HEK293T (cell line): Measurements from ENCODE around the gene MYEOV.

Experiments
- CTCF ChIA-PET: fragments of 350-600 bp; formaldehyde crosslinking; extraction: SDS; loops from one replicate; lab custom pipeline; 2021; ENCODE audit warnings: antibody characterized with exemption, inconsistent platforms; lab: Yijun Ruan, JAX
- POLR2A ChIA-PET: fragments of 350-600 bp; formaldehyde crosslinking; extraction: SDS; loops from one replicate; lab custom pipeline; 2020; ENCODE audit warnings: antibody characterized with exemption, inconsistent platforms; lab: Yijun Ruan, JAX
- DNase-seq: peaks from one replicate; pipeline ENCODE4 v3.0.0; 2012; ENCODE audit warnings: mixed read lengths; ENCODE audit errors: extremely low spot score
- ARNT ChIP-seq: fragments of 450-650 bp; IDR thresholded peaks from 2 replicates; pipeline ENCODE4 v1.6.1; 2017; ENCODE audit warnings: mild to moderate bottlenecking
- BHLHE40 ChIP-seq: fragments of 450-650 bp; IDR thresholded peaks from 2 replicates; pipeline ENCODE4 v1.6.1; 2016; ENCODE audit warnings: mild to moderate bottlenecking, moderate library complexity, borderline replicate concordance
- CTBP1 ChIP-seq: fragments of 450-650 bp; IDR thresholded peaks from 2 replicates; pipeline ENCODE4 v1.6.1; 2016; ENCODE audit warnings: borderline replicate concordance
- ELF4 ChIP-seq: fragments of 450-650 bp; IDR thresholded peaks from 2 replicates; pipeline ENCODE4 v1.6.1; 2017; ENCODE audit warnings: antibody characterized with exemption
- FOXA1 ChIP-seq: fragments of 450-650 bp; IDR thresholded peaks from 2 replicates; pipeline ENCODE4 v1.6.1; 2016; ENCODE audit warnings: mild to moderate bottlenecking
- FOXK2 ChIP-seq: fragments of 450-650 bp; IDR thresholded peaks from 2 replicates; pipeline ENCODE4 v1.6.1; 2016; ENCODE audit warnings: mild to moderate bottlenecking
- FOXM1 ChIP-seq: fragments of 450-650 bp; IDR thresholded peaks from 2 replicates; pipeline ENCODE4 v1.6.1; 2017; ENCODE audit warnings: mild to moderate bottlenecking, borderline replicate concordance
- HDGF ChIP-seq: fragments of 450-650 bp; IDR thresholded peaks from 2 replicates; pipeline ENCODE4 v1.6.1; 2017; ENCODE audit warnings: antibody characterized with exemption, borderline replicate concordance
- L3MBTL2 ChIP-seq: fragments of 450-650 bp; conservative IDR thresholded peaks from 2 replicates; pipeline ENCODE4 v1.6.1; 2016; ENCODE audit warnings: mild to moderate bottlenecking
- LEF1 ChIP-seq: fragments of 450-650 bp; IDR thresholded peaks from 2 replicates; pipeline ENCODE4 v1.6.1; 2017; ENCODE audit warnings: mild to moderate bottlenecking, borderline replicate concordance
- NFRKB ChIP-seq: fragments of 450-650 bp; IDR thresholded peaks from 2 replicates; pipeline ENCODE4 v1.6.1; 2016; ENCODE audit warnings: mild to moderate bottlenecking, moderate library complexity
- SP1 ChIP-seq: fragments of 450-650 bp; IDR thresholded peaks from 2 replicates; pipeline ENCODE4 v1.6.1; 2017
- SUZ12 ChIP-seq: fragments of 450-650 bp; IDR thresholded peaks from 2 replicates; pipeline ENCODE4 v1.6.1; 2016; ENCODE audit warnings: mild to moderate bottlenecking
- TARDBP ChIP-seq: fragments of 450-650 bp; IDR thresholded peaks from 2 replicates; pipeline ENCODE4 v1.6.1; 2016
- ZNF384 ChIP-seq: fragments of 450-650 bp; IDR thresholded peaks from 2 replicates; pipeline ENCODE4 v1.6.1; 2016
- TF ChIP-seq, protein P1 (sequence below): fragments of 450-650 bp; IDR thresholded peaks from 2 replicates; pipeline ENCODE4 v1.6.1; 2016

MYEOV gene

DNA sequence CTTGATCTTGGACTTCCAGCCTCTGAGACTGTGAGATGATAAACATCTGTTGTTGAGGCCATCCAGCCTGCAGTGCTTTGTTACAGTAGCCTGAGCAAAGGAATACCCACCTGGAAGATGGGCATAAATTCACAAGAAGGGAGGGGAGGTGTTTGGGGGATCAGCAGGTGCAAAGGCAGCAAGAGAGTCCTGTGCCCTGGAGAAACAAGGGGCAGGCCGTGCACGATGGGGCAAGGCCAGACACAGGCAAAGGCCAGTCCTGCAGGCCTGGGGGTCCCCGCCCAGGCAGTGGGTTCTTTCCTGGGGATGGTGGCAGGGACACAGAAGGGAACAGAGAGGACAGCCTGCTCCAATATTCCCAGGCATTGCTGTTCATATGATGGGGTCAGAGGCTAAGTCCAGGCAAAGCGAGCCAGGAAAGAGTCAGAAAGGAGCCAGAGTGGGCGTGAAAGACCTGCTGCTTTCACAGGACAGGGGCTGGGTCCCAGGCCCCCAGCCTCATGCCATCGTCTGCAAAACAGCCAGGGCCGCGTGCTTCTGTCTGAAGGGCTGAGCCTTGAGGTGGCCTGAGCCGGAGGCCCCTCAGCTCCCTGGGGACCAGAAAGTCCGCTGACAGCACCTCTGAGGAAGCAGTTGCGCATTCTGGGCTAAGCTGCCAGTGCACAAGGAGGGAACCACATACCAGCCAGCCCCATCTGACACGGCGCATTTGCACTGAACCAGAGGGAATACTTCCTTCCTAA lies 48.8 kb downstream of the MYEOV start:
- ChIA-PET CTCF (no interaction called here), POLR2A (no interaction called here)
- no peak for DNase-seq
- TF ChIP-seq ELF4 (no peak), NFRKB (no peak), ARNT (no peak), BHLHE40 (no peak), FOXA1 (no peak), LEF1 (no peak), SP1 (no peak), CTBP1 (no peak), TARDBP (no peak), L3MBTL2 (no peak), SUZ12 (no peak), HDGF (no peak), ZNF384 (no peak), FOXM1 (no peak), FOXK2 (no peak)
- TF ChIP-seq, protein P1, sequence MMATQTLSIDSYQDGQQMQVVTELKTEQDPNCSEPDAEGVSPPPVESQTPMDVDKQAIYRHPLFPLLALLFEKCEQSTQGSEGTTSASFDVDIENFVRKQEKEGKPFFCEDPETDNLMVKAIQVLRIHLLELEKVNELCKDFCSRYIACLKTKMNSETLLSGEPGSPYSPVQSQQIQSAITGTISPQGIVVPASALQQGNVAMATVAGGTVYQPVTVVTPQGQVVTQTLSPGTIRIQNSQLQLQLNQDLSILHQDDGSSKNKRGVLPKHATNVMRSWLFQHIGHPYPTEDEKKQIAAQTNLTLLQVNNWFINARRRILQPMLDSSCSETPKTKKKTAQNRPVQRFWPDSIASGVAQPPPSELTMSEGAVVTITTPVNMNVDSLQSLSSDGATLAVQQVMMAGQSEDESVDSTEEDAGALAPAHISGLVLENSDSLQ: no peak

GRCh38 chr11:69343401-69344321 lies 49.7 kb downstream of the MYEOV start:
- CTCF ChIA-PET: no interaction called here
- TF ChIP-seq FOXK2 (no peak), ZNF384 (no peak), L3MBTL2 (no peak), SUZ12 (no peak), LEF1 (no peak), BHLHE40 (no peak), HDGF (no peak), ELF4 (no peak), ARNT (no peak), FOXA1 (no peak), NFRKB (no peak), FOXM1 (no peak), CTBP1 (no peak), TARDBP (no peak)
- no peak for DNase-seq
- POLR2A ChIA-PET: no interaction called here

DNA sequence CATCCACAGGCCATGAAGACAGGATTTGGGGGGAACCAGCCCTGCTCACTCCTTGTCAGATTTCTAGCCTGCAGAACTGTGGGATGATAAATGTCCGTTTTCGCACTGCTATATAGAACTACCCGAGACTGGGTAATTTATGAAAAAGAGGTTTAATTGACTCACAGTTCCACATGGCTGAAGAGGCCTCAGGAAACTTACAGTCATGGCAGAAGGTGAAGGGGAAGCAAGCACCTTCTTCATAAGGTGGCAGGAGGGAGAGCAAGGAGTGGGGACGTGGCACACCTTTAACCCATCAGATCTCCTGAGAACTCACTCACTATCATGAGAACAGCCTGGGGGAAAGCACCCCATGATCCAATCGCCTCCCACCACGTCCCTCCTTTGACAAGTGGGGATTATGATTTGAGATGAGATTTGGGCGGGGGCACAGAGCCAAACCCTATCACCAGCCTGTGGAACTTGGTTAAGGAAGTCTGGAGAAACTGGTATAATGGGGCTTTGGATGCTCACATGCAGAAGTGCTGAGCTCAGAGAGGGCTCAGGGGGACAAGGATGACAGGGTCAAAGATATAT lies 50.7 kb downstream of the MYEOV start:
- POLR2A ChIA-PET: no interaction called here
- CTCF ChIA-PET: no interaction called here
- TF ChIP-seq, protein P1: no peak
- TF ChIP-seq LEF1 (no peak), SP1 (no peak), HDGF (no peak), NFRKB (no peak), CTBP1 (no peak), ELF4 (no peak), ARNT (no peak), BHLHE40 (no peak), FOXM1 (no peak), SUZ12 (no peak), FOXA1 (no peak), ZNF384 (no peak), TARDBP (no peak), L3MBTL2 (no peak), FOXK2 (no peak)
- DNase-seq: no peak
